ENCODE results near the gene MSN.
"Not testable (repeated sequence)": the region's sequence is repeated elsewhere in the genome, so short reads cannot be mapped to it uniquely, and the experiment has no call there.

MSN gene

GRCh38 chrX:65758505-65758904 is 91.1 kb downstream of the MSN start:
- Histone ChIP-seq H3K18ac (ENCODE audit: low read length) (no peak overlapping the region), H3K9ac (ENCODE audit: low read depth, low read length, poor library complexity) (no peak overlapping the region), H3K4me2 (ENCODE audit: insufficient read depth, low read length, poor library complexity, severe bottlenecking) (no peak overlapping the region), H4K91ac (ENCODE audit: low read depth, low read length, poor library complexity) (no peak overlapping the region), H3K27ac (replicated peaks; ENCODE audit: low read length) (no peak overlapping the region), H2BK12ac (ENCODE audit: low read length) (no peak overlapping the region), H3K23ac (ENCODE audit: low read depth, low read length, poor library complexity) (no peak overlapping the region), H3K27me3 (ENCODE audit: control insufficient read depth in 3 of 3, insufficient read depth in 3 of 3, low read depth in 1 of 3, low read length in 3 of 3) (no peaks in the 10 kb centered on the region), H3K9me3 (replicated peaks in 1 of 2; ENCODE audit: control insufficient read depth in 2 of 2, insufficient read depth in 1 of 2, low read depth in 1 of 2, low read length in 2 of 2) (no peaks in the 10 kb centered on the region), H2BK15ac (ENCODE audit: low read length) (no peak overlapping the region), H2BK5ac (ENCODE audit: low read length) (no peak overlapping the region), H3K4me3 (ENCODE audit: low read length in 2 of 2) (no peak overlapping the region), H2AFZ (ENCODE audit: low read length) (no peak overlapping the region), H3K4me1 (ENCODE audit: control insufficient read depth in 2 of 2, insufficient read depth in 1 of 2, low read depth in 1 of 2, low read length in 2 of 2) (no peaks in the 10 kb centered on the region), H2BK120ac (ENCODE audit: low read depth, low read length) (no peak overlapping the region), H4K8ac (ENCODE audit: low read depth, low read length) (no peak overlapping the region), H2AK5ac (ENCODE audit: low read depth, low read length) (no peak overlapping the region), H3K36me3 (replicated peaks in 1 of 2; ENCODE audit: control insufficient read depth in 2 of 2, insufficient read depth in 2 of 2, low read length in 2 of 2) (no peaks in the 10 kb centered on the region), H3K79me1 (ENCODE audit: low read depth, low read length) (no peaks in the 10 kb centered on the region), H3K4ac (ENCODE audit: low read length) (no peak overlapping the region), H3K14ac (ENCODE audit: low read length) (no peak overlapping the region)
- DNase-seq (ENCODE audit: low spot score), result no peak
- WGBS, 2 donors (ENCODE audit: extremely low coverage in 2 of 2, insufficient read length in 2 of 2, insufficient replicate concordance in 1 of 2), result no CpG with 5 or more reads among the region's 1 CpG

DNA sequence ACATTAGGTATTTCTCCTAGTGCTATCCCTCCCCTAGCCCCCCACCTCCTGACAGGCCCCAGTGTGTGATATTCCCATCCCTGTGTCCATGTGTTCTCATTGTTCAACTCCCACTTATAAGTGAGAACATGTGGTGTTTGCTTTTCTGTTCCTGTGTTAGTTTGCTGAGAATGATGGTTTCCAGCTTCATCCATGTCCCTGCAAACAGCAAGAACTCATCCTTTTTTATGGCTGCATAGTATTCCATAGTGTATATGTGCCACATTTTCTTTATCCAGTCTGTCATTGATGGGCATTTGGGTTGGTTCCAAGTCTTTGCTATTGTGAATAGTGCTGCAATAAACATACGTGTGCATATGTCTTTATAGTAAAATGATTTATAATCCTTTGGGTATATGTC is 92.1 kb downstream of the MSN start:
- H3K4me2 ChIP-seq (ENCODE audit: insufficient read depth, low read length, poor library complexity, severe bottlenecking); H3K9me3 ChIP-seq (replicated peaks in 1 of 2; ENCODE audit: control insufficient read depth in 2 of 2, insufficient read depth in 1 of 2, low read depth in 1 of 2, low read length in 2 of 2); H4K8ac ChIP-seq (ENCODE audit: low read depth, low read length); H3K9ac ChIP-seq (ENCODE audit: low read depth, low read length, poor library complexity); H3K4ac ChIP-seq (ENCODE audit: low read length); H3K4me3 ChIP-seq (ENCODE audit: low read length in 2 of 2); H3K23ac ChIP-seq (ENCODE audit: low read depth, low read length, poor library complexity); H2BK5ac ChIP-seq (ENCODE audit: low read length); H3K79me1 ChIP-seq (ENCODE audit: low read depth, low read length); H2AFZ ChIP-seq (ENCODE audit: low read length); H2AK5ac ChIP-seq (ENCODE audit: low read depth, low read length); H3K27me3 ChIP-seq (ENCODE audit: control insufficient read depth in 3 of 3, insufficient read depth in 3 of 3, low read depth in 1 of 3, low read length in 3 of 3); H2BK15ac ChIP-seq (ENCODE audit: low read length); H3K27ac ChIP-seq (replicated peaks; ENCODE audit: low read length); H4K91ac ChIP-seq (ENCODE audit: low read depth, low read length, poor library complexity); H3K36me3 ChIP-seq (replicated peaks in 1 of 2; ENCODE audit: control insufficient read depth in 2 of 2, insufficient read depth in 2 of 2, low read length in 2 of 2); H2BK120ac ChIP-seq (ENCODE audit: low read depth, low read length); H2BK12ac ChIP-seq (ENCODE audit: low read length); H3K14ac ChIP-seq (ENCODE audit: low read length); DNase-seq (ENCODE audit: low spot score); H3K4me1 ChIP-seq (ENCODE audit: control insufficient read depth in 2 of 2, insufficient read depth in 1 of 2, low read depth in 1 of 2, low read length in 2 of 2); H3K18ac ChIP-seq (ENCODE audit: low read length): not testable (repeated sequence)
- WGBS, 2 donors (ENCODE audit: extremely low coverage in 2 of 2, insufficient read length in 2 of 2, insufficient replicate concordance in 1 of 2), result no CpG with 5 or more reads among the region's 1 CpG

- no peak overlapping the region for H3K4me3 ChIP-seq (ENCODE audit: low read length in 2 of 2)
- no peak overlapping the region for H2BK120ac ChIP-seq (ENCODE audit: low read depth, low read length)
- no peak overlapping the region for H2BK15ac ChIP-seq (ENCODE audit: low read length)
- H3K4ac ChIP-seq (ENCODE audit: low read length), result no peak overlapping the region
- no peak overlapping the region for H2BK12ac ChIP-seq (ENCODE audit: low read length)
- no peaks in the 10 kb centered on the region for H3K27me3 ChIP-seq (ENCODE audit: control insufficient read depth in 3 of 3, insufficient read depth in 3 of 3, low read depth in 1 of 3, low read length in 3 of 3)
- no peak overlapping the region for H2BK5ac ChIP-seq (ENCODE audit: low read length)
- no peaks in the 10 kb centered on the region for H3K9me3 ChIP-seq (replicated peaks in 1 of 2; ENCODE audit: control insufficient read depth in 2 of 2, insufficient read depth in 1 of 2, low read depth in 1 of 2, low read length in 2 of 2)
- H3K4me1 ChIP-seq (ENCODE audit: control insufficient read depth in 2 of 2, insufficient read depth in 1 of 2, low read depth in 1 of 2, low read length in 2 of 2), result no peaks in the 10 kb centered on the region
- no peak overlapping the region for H2AFZ ChIP-seq (ENCODE audit: low read length)
- H3K18ac ChIP-seq (ENCODE audit: low read length), result no peak overlapping the region
- no peak overlapping the region for H3K9ac ChIP-seq (ENCODE audit: low read depth, low read length, poor library complexity)
- no peak overlapping the region for H4K8ac ChIP-seq (ENCODE audit: low read depth, low read length)
- DNase-seq (ENCODE audit: low spot score), result no peak
- H3K27ac ChIP-seq (replicated peaks; ENCODE audit: low read length), result no peak overlapping the region
- no CpG with 5 or more reads among the region's 3 CpGs for WGBS, 2 donors (ENCODE audit: extremely low coverage in 2 of 2, insufficient read length in 2 of 2, insufficient replicate concordance in 1 of 2)
- no peak overlapping the region for H3K23ac ChIP-seq (ENCODE audit: low read depth, low read length, poor library complexity)
- H4K91ac ChIP-seq (ENCODE audit: low read depth, low read length, poor library complexity), result no peak overlapping the region
- H3K14ac ChIP-seq (ENCODE audit: low read length), result no peak overlapping the region
- H3K79me1 ChIP-seq (ENCODE audit: low read depth, low read length), result no peaks in the 10 kb centered on the region
- H2AK5ac ChIP-seq (ENCODE audit: low read depth, low read length), result no peak overlapping the region
- no peaks in the 10 kb centered on the region for H3K36me3 ChIP-seq (replicated peaks in 1 of 2; ENCODE audit: control insufficient read depth in 2 of 2, insufficient read depth in 2 of 2, low read length in 2 of 2)
- H3K4me2 ChIP-seq (ENCODE audit: insufficient read depth, low read length, poor library complexity, severe bottlenecking), result no peak overlapping the region
Measured at GRCh38 chrX:65769564-65770292, 102.3 kb downstream of the MSN start.

- Histone ChIP-seq H3K23ac (ENCODE audit: low read depth, low read length, poor library complexity) (no peak overlapping the region), H3K4ac (ENCODE audit: low read length) (no peak overlapping the region), H4K91ac (ENCODE audit: low read depth, low read length, poor library complexity) (no peak overlapping the region), H2BK12ac (ENCODE audit: low read length) (no peak overlapping the region), H3K9ac (ENCODE audit: low read depth, low read length, poor library complexity) (no peak overlapping the region), H2BK120ac (ENCODE audit: low read depth, low read length) (no peak overlapping the region), H3K79me1 (ENCODE audit: low read depth, low read length) (no peaks in the 10 kb centered on the region), H4K8ac (ENCODE audit: low read depth, low read length) (no peak overlapping the region), H3K4me3 (ENCODE audit: low read length in 2 of 2) (no peak overlapping the region), H3K27me3 (ENCODE audit: control insufficient read depth in 3 of 3, insufficient read depth in 3 of 3, low read depth in 1 of 3, low read length in 3 of 3) (no peaks in the 10 kb centered on the region), H3K9me3 (replicated peaks in 1 of 2; ENCODE audit: control insufficient read depth in 2 of 2, insufficient read depth in 1 of 2, low read depth in 1 of 2, low read length in 2 of 2) (no peaks in the 10 kb centered on the region), H3K4me2 (ENCODE audit: insufficient read depth, low read length, poor library complexity, severe bottlenecking) (no peak overlapping the region), H2BK15ac (ENCODE audit: low read length) (no peak overlapping the region), H2BK5ac (ENCODE audit: low read length) (no peak overlapping the region), H2AK5ac (ENCODE audit: low read depth, low read length) (no peak overlapping the region), H3K27ac (replicated peaks; ENCODE audit: low read length) (no peak overlapping the region), H3K14ac (ENCODE audit: low read length) (no peak overlapping the region), H2AFZ (ENCODE audit: low read length) (no peak overlapping the region), H3K18ac (ENCODE audit: low read length) (no peak overlapping the region), H3K4me1 (ENCODE audit: control insufficient read depth in 2 of 2, insufficient read depth in 1 of 2, low read depth in 1 of 2, low read length in 2 of 2) (no peaks in the 10 kb centered on the region), H3K36me3 (replicated peaks in 1 of 2; ENCODE audit: control insufficient read depth in 2 of 2, insufficient read depth in 2 of 2, low read length in 2 of 2) (no peaks in the 10 kb centered on the region)
- no peak for DNase-seq (ENCODE audit: low spot score)
- no CpG with 5 or more reads among the region's 5 CpGs for WGBS, 2 donors (ENCODE audit: extremely low coverage in 2 of 2, insufficient read length in 2 of 2, insufficient replicate concordance in 1 of 2)
Measured at GRCh38 chrX:65772842-65773241, 105.4 kb downstream of the MSN start.

Data from neuronal stem cell (in vitro differentiated cells).